Liver (tissue), 3 donors: ENCODE data around the gene CDH4.

Experiments
- ATF3 ChIP-seq: IDR thresholded peaks from 2 replicates; pipeline ENCODE4 v1.6.1; 2016; ENCODE audit warnings: antibody characterized with exemption
- CTCF ChIP-seq: fragments of 150-350 bp; IDR thresholded peaks from 2 replicates; pipeline ENCODE4 v1.5.1; 2017; ENCODE audit warnings: improper control_type of control experiment, low read depth, low read length; ENCODE audit not compliant: missing input control
- EGR1 ChIP-seq, 2 donors: IDR thresholded peaks; 2 replicates each; pipeline ENCODE4 v1.6.1; 2016 to 2018; ENCODE audit warnings: antibody characterized with exemption in 2 of 2, low read depth in 2 of 2
- REST ChIP-seq: IDR thresholded peaks from 2 replicates; pipeline ENCODE4 v1.6.1; 2016; ENCODE audit warnings: antibody characterized with exemption, mild to moderate bottlenecking
- SP1 ChIP-seq: IDR thresholded peaks from 2 replicates; pipeline ENCODE4 v1.6.1; 2018; ENCODE audit warnings: antibody characterized with exemption, mild to moderate bottlenecking
- TF ChIP-seq, protein P1 (sequence below): IDR thresholded peaks from 2 replicates; pipeline ENCODE4 v1.6.1; 2016; ENCODE audit warnings: antibody characterized with exemption
- donor health status: healthy.
- donor health status: healthy.

DNA sequence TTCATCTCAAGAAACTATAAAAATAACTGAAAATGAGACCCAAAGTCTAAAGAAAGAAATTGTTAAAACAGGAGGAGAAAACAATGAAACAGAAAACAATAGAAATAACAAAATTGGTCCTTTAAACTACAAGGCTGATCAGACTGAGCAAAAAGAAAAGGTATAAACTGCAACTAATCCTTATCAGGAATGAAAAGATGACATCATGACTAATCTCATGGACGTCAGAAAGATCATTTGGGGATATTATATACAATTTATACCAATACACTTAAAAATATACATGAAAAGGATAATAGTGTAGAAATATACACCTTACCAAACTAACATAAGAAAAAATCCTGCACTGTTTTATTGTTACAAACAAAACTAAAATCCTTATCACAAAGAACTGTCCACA lies 498.0 kb downstream of the CDH4 start:
- no peak for TF ChIP-seq SP1
- TF ChIP-seq, protein P1, sequence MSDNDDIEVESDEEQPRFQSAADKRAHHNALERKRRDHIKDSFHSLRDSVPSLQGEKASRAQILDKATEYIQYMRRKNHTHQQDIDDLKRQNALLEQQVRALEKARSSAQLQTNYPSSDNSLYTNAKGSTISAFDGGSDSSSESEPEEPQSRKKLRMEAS = no peak
- TF ChIP-seq EGR1 (IDR thresholded peaks at IDR 0.05; ENCODE audit: low read depth in 2 of 2) = no peak
- TF ChIP-seq CTCF = no peak
- TF ChIP-seq REST = no peak
- TF ChIP-seq ATF3 = no peak
